SH-SY5Y (cell line): Measurements from ENCODE around the gene TREX2.

Experiments used
- GATA2 ChIP-seq: IDR thresholded peaks from 2 replicates; pipeline ENCODE4 v1.6.1; 2011; ENCODE audit warnings: mild to moderate bottlenecking, low read depth, low read length
- GATA3 ChIP-seq: IDR thresholded peaks from 2 replicates; pipeline ENCODE4 v1.6.1; 2011; ENCODE audit warnings: low read depth, mild to moderate bottlenecking, low read length, moderate library complexity

GRCh38 chrX:153433781-153434285, 12.0 kb downstream of the TREX2 start:
- no peak for TF ChIP-seq GATA3
- TF ChIP-seq GATA2 = no peak
